HepG2 (cell line): ENCODE results near the gene DNM1. TPM values are rescaled to one million over a fixed set of nuclear protein-coding genes. Genes with fewer than 3 reads are reported as not detected.

Source experiments
- ATF1 ChIP-seq: IDR thresholded peaks from 2 replicates; pipeline ENCODE4 v1.6.1; 2016; ENCODE audit warnings: mild to moderate bottlenecking, control low read depth
- CC2D1A ChIP-seq: sonication (generic); formaldehyde crosslinking; IDR thresholded peaks from 2 replicates; pipeline ENCODE4 v1.8.1; 2023; ENCODE audit warnings: mild to moderate bottlenecking, missing genetic modification reagents
- ESRRA ChIP-seq: sonication (generic); formaldehyde crosslinking; IDR thresholded peaks from 2 replicates; pipeline ENCODE4 v1.5.1; 2020; ENCODE audit warnings: mild to moderate bottlenecking, low read depth, missing genetic modification reagents
- GABPB1 ChIP-seq: IDR thresholded peaks from 2 replicates; pipeline ENCODE4 v1.6.1; 2016; ENCODE audit warnings: mild to moderate bottlenecking, missing genetic modification reagents, moderate library complexity, missing compliant biosample characterization
- GATAD1 ChIP-seq: IDR thresholded peaks from 2 replicates; pipeline ENCODE4 v1.6.1; 2016; ENCODE audit warnings: missing genetic modification reagents, missing compliant biosample characterization
- MYC ChIP-seq: sonication (generic); formaldehyde crosslinking; IDR thresholded peaks from 2 replicates; pipeline ENCODE4 v1.9.0; 2021; ENCODE audit warnings: missing genetic modification reagents, borderline replicate concordance
- NR2C2 ChIP-seq: sonication (generic); formaldehyde crosslinking; IDR thresholded peaks from 2 replicates; pipeline ENCODE4 v1.4.0; 2020; ENCODE audit warnings: missing genetic modification reagents, mild to moderate bottlenecking, moderate library complexity, borderline replicate concordance
- SIN3A ChIP-seq: IDR thresholded peaks from 2 replicates; pipeline ENCODE4 v1.6.1; 2011; ENCODE audit warnings: low read depth, mild to moderate bottlenecking, control low read depth, low read length, borderline replicate concordance
- TMF1 ChIP-seq: sonication (generic); formaldehyde crosslinking; IDR thresholded peaks from 2 replicates; pipeline ENCODE4 v1.8.1; 2022; ENCODE audit warnings: low read depth, missing genetic modification reagents
- TSC22D2 ChIP-seq: sonication (generic); formaldehyde crosslinking; IDR thresholded peaks from 2 replicates; pipeline ENCODE4 v1.5.1; 2020; ENCODE audit warnings: missing genetic modification reagents, mild to moderate bottlenecking, borderline replicate concordance
- ZNF441 ChIP-seq: sonication (generic); formaldehyde crosslinking; IDR thresholded peaks from 2 replicates; pipeline ENCODE4 v1.7.0; 2021; ENCODE audit warnings: missing genetic modification reagents, borderline replicate concordance
- ZNF468 ChIP-seq: sonication (generic); formaldehyde crosslinking; IDR thresholded peaks from 2 replicates; pipeline ENCODE4 v1.8.0; 2022; ENCODE audit warnings: mild to moderate bottlenecking, moderate library complexity, missing genetic modification reagents
- ZNF530 ChIP-seq: sonication (generic); formaldehyde crosslinking; IDR thresholded peaks from 2 replicates; pipeline ENCODE4 v1.5.0; 2020; ENCODE audit warnings: low read depth, mild to moderate bottlenecking, missing genetic modification reagents
- ZNF558 ChIP-seq: sonication (generic); formaldehyde crosslinking; IDR thresholded peaks from 2 replicates; pipeline ENCODE4 v1.9.0; 2022; ENCODE audit warnings: mild to moderate bottlenecking, missing genetic modification reagents, borderline replicate concordance
- ZNF619 ChIP-seq: sonication (generic); formaldehyde crosslinking; IDR thresholded peaks from 2 replicates; pipeline ENCODE4 v1.4.0; 2020; ENCODE audit warnings: mild to moderate bottlenecking, missing genetic modification reagents
- polyA plus RNA-seq, 8 experiments: library from polyadenylated mRNA; depleted of rRNA in 3 of 8; stranded (reverse) in 7 of 8; unstranded in 1 of 8; fragments of >200 nt; fragmentation: Illumina TruSeq in 4 of 8; extraction: Trizol in 4 of 8; gene quantifications; 2 replicates each; pipeline versions ENCODE4 v1.2.1 to v1.2.3, GENCODE V29; 2011 to 2016; ENCODE audit warnings: low read depth in 4 of 8, missing spikeins in 1 of 8, mixed read lengths in 1 of 8; ENCODE audit not compliant: insufficient read depth in 1 of 8
- total RNA-seq, 5 experiments: library from RNA; depleted of rRNA; stranded (reverse); fragments of >200 nt; fragmentation: Illumina TruSeq; extraction: Trizol; gene quantifications; 2 replicates each; pipeline ENCODE4 v1.2.3, GENCODE V29; 2016; ENCODE audit warnings: low read depth in 1 of 5
- TF ChIP-seq, protein P1 (sequence below): sonication (generic); formaldehyde crosslinking; IDR thresholded peaks from 2 replicates; pipeline ENCODE4 v1.5.1; 2020; ENCODE audit warnings: mild to moderate bottlenecking, missing genetic modification reagents
- TF ChIP-seq, protein P2 (sequence below): sonication (generic); formaldehyde crosslinking; IDR thresholded peaks from 2 replicates; pipeline ENCODE4 v1.4.0; 2020; ENCODE audit warnings: missing genetic modification reagents
- TF ChIP-seq, protein P3 (sequence below): sonication (generic); formaldehyde crosslinking; IDR thresholded peaks from 2 replicates; pipeline ENCODE4 v1.4.0; 2020; ENCODE audit warnings: missing genetic modification reagents
- TF ChIP-seq, protein P4 (sequence below): sonication (generic); formaldehyde crosslinking; conservative IDR thresholded peaks from 2 replicates; pipeline ENCODE4 v1.4.0; 2020; ENCODE audit warnings: missing genetic modification reagents
- TF ChIP-seq, protein P5 (sequence below): IDR thresholded peaks from 2 replicates; pipeline ENCODE4 v1.6.1; 2016; ENCODE audit warnings: low read depth, borderline replicate concordance

Gene DNM1
- total and polyA plus RNA-seq, 2 of the 13 experiments (the other 11 are each of a cell fraction or from before 2014, with no cell fraction given), result 0.13 to 0.58 TPM

DNA sequence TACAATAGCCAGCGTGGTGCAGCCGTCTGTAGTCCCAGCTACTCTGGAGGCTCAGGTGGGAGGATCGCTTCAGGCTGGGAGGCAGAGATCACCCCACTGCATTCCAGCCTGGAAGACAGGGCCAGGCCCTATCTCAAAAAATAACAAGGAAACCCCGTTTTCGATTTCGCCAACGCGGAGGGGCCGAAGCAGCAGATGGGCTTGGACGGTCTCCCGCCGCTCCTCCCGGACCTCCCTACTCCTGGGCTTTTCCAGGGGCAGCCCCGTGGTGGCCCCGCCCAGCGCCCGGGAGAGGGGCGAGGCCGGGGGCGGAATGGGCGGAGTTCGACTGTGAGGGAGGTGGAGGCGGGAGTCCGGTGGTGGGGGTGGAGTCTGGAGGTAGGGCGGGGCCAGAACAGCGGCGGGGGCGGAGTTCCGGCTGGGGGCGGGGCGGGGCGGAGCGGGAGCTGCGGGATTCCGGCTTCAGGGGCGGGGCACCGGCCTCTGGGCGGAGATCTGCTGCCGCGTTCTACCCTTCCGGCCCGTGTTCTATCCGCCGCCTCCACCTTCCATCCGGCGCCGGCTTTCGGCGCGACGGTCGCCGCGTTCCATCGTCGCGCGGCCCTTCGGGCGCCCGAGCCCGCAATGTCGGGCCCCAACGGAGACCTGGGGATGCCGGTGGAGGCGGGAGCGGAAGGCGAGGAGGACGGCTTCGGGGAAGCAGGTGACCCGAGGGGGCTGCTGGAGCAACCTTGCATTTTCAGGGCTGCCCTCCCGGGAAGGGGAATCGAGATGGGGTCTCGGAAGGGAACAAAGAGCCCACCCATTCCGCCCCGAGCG lies 43.2 kb upstream of the DNM1 start, which contains the start of gene BBLN (continued):
- TF ChIP-seq CC2D1A (CRISPR knock-in tag), result no peak
- TF ChIP-seq NR2C2 (CRISPR knock-in tag), result no peak; the same call in 1 of the 2 replicates
- TF ChIP-seq TMF1 (CRISPR knock-in tag), result peak; percentile 67; the same call in 1 of the 2 replicates
- TF ChIP-seq, protein P1, sequence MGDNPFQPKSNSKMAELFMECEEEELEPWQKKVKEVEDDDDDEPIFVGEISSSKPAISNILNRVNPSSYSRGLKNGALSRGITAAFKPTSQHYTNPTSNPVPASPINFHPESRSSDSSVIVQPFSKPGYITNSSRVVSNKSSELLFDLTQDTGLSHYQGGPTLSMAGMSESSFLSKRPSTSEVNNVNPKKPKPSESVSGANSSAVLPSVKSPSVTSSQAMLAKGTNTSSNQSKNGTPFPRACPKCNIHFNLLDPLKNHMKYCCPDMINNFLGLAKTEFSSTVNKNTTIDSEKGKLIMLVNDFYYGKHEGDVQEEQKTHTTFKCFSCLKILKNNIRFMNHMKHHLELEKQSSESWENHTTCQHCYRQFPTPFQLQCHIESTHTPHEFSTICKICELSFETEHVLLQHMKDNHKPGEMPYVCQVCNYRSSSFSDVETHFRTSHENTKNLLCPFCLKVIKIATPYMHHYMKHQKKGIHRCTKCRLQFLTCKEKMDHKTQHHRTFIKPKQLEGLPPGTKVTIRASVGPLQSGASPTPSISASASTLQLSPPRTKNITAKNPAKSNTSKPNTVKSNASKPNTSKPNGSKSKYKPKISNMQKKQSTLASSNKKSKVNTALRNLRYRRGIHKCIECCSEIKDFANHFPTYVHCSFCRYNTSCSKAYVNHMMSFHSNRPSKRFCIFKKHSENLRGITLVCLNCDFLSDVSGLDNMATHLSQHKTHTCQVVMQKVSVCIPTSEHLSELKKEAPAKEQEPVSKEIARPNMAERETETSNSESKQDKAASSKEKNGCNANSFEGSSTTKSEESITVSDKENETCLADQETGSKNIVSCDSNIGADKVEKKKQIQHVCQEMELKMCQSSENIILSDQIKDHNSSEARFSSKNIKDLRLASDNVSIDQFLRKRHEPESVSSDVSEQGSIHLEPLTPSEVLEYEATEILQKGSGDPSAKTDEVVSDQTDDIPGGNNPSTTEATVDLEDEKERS (CRISPR knock-in tag), result no peak
- TF ChIP-seq, protein P2, sequence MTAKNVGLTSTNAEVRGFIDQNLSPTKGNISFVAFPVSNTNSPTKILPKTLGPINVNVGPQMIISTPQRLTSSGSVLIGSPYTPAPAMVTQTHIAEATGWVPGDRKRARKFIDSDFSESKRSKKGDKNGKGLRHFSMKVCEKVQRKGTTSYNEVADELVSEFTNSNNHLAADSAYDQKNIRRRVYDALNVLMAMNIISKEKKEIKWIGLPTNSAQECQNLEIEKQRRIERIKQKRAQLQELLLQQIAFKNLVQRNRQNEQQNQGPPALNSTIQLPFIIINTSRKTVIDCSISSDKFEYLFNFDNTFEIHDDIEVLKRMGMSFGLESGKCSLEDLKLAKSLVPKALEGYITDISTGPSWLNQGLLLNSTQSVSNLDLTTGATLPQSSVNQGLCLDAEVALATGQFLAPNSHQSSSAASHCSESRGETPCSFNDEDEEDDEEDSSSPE, result peak; percentile 62; the same call in 1 of the 2 replicates
- no peak for TF ChIP-seq ZNF530 (CRISPR knock-in tag)
- peak; percentile 63; the same call in 1 of the 2 replicates for TF ChIP-seq MYC (CRISPR knock-in tag)
- TF ChIP-seq, protein P3, sequence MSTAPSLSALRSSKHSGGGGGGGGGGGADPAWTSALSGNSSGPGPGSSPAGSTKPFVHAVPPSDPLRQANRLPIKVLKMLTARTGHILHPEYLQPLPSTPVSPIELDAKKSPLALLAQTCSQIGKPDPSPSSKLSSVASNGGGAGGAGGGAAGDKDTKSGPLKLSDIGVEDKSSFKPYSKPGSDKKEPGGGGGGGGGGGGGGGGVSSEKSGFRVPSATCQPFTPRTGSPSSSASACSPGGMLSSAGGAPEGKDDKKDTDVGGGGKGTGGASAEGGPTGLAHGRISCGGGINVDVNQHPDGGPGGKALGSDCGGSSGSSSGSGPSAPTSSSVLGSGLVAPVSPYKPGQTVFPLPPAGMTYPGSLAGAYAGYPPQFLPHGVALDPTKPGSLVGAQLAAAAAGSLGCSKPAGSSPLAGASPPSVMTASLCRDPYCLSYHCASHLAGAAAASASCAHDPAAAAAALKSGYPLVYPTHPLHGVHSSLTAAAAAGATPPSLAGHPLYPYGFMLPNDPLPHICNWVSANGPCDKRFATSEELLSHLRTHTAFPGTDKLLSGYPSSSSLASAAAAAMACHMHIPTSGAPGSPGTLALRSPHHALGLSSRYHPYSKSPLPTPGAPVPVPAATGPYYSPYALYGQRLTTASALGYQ (CRISPR knock-in tag), result no peak
- peak; percentile 53; the same call in 1 of the 2 replicates for TF ChIP-seq SIN3A
- TF ChIP-seq, protein P4, sequence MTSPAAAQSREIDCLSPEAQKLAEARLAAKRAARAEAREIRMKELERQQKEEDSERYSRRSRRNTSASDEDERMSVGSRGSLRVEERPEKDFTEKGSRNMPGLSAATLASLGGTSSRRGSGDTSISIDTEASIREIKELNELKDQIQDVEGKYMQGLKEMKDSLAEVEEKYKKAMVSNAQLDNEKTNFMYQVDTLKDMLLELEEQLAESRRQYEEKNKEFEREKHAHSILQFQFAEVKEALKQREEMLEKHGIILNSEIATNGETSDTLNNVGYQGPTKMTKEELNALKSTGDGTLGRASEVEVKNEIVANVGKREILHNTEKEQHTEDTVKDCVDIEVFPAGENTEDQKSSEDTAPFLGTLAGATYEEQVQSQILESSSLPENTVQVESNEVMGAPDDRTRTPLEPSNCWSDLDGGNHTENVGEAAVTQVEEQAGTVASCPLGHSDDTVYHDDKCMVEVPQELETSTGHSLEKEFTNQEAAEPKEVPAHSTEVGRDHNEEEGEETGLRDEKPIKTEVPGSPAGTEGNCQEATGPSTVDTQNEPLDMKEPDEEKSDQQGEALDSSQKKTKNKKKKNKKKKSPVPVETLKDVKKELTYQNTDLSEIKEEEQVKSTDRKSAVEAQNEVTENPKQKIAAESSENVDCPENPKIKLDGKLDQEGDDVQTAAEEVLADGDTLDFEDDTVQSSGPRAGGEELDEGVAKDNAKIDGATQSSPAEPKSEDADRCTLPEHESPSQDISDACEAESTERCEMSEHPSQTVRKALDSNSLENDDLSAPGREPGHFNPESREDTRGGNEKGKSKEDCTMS (CRISPR knock-in tag), result 0 out of 2 replicates have a peak, but pooled peaks have one; percentile 62
- TF ChIP-seq GATAD1, result peak; percentile 57; the same call in 1 of the 2 replicates
- TF ChIP-seq ZNF558 (CRISPR knock-in tag), result no peak
- TF ChIP-seq GABPB1 (CRISPR knock-in tag), result peak; percentile 87
- TF ChIP-seq ZNF468 (CRISPR knock-in tag), result no peak
- no peak for TF ChIP-seq ZNF619 (CRISPR knock-in tag)
- TF ChIP-seq ZNF441 (CRISPR knock-in tag), result peak; percentile 24; the same call in 1 of the 2 replicates
- TF ChIP-seq ATF1 (CRISPR knock-in tag), result no peak
- no peak for TF ChIP-seq TSC22D2 (CRISPR knock-in tag)
- no peak for TF ChIP-seq ESRRA (CRISPR knock-in tag)
- TF ChIP-seq, protein P5, sequence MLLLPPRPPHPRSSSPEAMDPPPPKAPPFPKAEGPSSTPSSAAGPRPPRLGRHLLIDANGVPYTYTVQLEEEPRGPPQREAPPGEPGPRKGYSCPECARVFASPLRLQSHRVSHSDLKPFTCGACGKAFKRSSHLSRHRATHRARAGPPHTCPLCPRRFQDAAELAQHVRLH (CRISPR knock-in tag), result peak; percentile 41; the same call in 1 of the 2 replicates
